ENCODE measurements around the gene FOSB.

The FOSB gene

DNA sequence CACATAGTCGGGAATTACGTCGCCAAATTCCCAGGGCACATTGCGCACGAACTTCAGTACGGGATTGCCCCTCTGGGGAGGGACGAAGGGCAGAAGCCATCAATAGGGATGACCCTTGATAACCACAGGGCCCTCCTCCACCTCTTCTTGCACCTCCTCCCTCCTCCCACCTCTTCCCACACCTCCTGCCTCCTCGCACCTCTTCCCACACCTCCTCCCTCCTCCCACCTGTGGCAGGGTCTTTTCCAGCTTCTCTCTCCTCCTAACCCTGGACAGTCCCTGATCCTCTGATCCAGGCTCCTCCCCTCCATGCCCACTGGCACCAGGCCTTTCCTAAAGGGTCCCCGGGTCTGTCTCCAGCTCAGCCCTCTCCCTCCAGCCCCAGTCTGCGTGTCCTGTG, 47.4 kb upstream of the FOSB start:
- Histone ChIP-seq H3K4me3 (IDR thresholded peaks at IDR 0.05; ENCODE audit: insufficient read depth, low read depth, low read length) (no peak overlapping the region), H3K36me3 (ENCODE audit: insufficient read depth) (no peaks in the 10 kb centered on the region), H2AFZ (ENCODE audit: low read depth) (no peak overlapping the region), H4K20me1 (ENCODE audit: insufficient read depth) (no peaks in the 10 kb centered on the region), H3K27ac (no peak overlapping the region), H3K4me2 (peak overlapping the region; percentile 95; the same call in 1 of the 2 replicates), H3K4me1 (ENCODE audit: low read depth, poor library complexity, severe bottlenecking) (peaks cover 69% of the 10 kb centered on the region), H3K9ac (no peak overlapping the region), H3K79me2 (ENCODE audit: insufficient read depth, low read depth) (peaks cover 9% of the 10 kb centered on the region; the same call in 1 of the 2 replicates), H3K27me3 (ENCODE audit: insufficient read depth, low read depth) (no peaks in the 10 kb centered on the region)
- TF ChIP-seq CTCF (conservative IDR thresholded peaks at IDR 0.05; ENCODE audit: low read depth, low read length): no peak

- Histone ChIP-seq H3K4me1 (ENCODE audit: low read depth, poor library complexity, severe bottlenecking) (peaks cover 70% of the 10 kb centered on the region), H3K4me2 (no peak overlapping the region), H3K27ac (no peak overlapping the region), H2AFZ (ENCODE audit: low read depth) (no peak overlapping the region), H3K4me3 (IDR thresholded peaks at IDR 0.05; ENCODE audit: insufficient read depth, low read depth, low read length) (no peak overlapping the region), H3K27me3 (ENCODE audit: insufficient read depth, low read depth) (no peaks in the 10 kb centered on the region), H3K36me3 (ENCODE audit: insufficient read depth) (no peaks in the 10 kb centered on the region), H3K79me2 (ENCODE audit: insufficient read depth, low read depth) (peaks cover 9% of the 10 kb centered on the region; the same call in 1 of the 2 replicates), H3K9ac (no peak overlapping the region), H4K20me1 (ENCODE audit: insufficient read depth) (no peaks in the 10 kb centered on the region)
- no peak for TF ChIP-seq CTCF (conservative IDR thresholded peaks at IDR 0.05; ENCODE audit: low read depth, low read length)
Measured at GRCh38 chr19:45420871-45421270, 46.9 kb upstream of the FOSB start.

GRCh38 chr19:45421947-45422498, 45.8 kb upstream of the FOSB start:
- Histone ChIP-seq H3K4me3 (IDR thresholded peaks at IDR 0.05; ENCODE audit: insufficient read depth, low read depth, low read length) (no peak overlapping the region), H3K27ac (no peak overlapping the region), H2AFZ (ENCODE audit: low read depth) (no peak overlapping the region), H3K4me1 (ENCODE audit: low read depth, poor library complexity, severe bottlenecking) (peaks cover 71% of the 10 kb centered on the region), H3K4me2 (no peak overlapping the region; the same call in 1 of the 2 replicates), H4K20me1 (ENCODE audit: insufficient read depth) (no peaks in the 10 kb centered on the region), H3K9ac (no peak overlapping the region), H3K36me3 (ENCODE audit: insufficient read depth) (no peaks in the 10 kb centered on the region), H3K27me3 (ENCODE audit: insufficient read depth, low read depth) (no peaks in the 10 kb centered on the region), H3K79me2 (ENCODE audit: insufficient read depth, low read depth) (peaks cover 9% of the 10 kb centered on the region; the same call in 1 of the 2 replicates)
- no peak for TF ChIP-seq CTCF (conservative IDR thresholded peaks at IDR 0.05; ENCODE audit: low read depth, low read length)

DNA sequence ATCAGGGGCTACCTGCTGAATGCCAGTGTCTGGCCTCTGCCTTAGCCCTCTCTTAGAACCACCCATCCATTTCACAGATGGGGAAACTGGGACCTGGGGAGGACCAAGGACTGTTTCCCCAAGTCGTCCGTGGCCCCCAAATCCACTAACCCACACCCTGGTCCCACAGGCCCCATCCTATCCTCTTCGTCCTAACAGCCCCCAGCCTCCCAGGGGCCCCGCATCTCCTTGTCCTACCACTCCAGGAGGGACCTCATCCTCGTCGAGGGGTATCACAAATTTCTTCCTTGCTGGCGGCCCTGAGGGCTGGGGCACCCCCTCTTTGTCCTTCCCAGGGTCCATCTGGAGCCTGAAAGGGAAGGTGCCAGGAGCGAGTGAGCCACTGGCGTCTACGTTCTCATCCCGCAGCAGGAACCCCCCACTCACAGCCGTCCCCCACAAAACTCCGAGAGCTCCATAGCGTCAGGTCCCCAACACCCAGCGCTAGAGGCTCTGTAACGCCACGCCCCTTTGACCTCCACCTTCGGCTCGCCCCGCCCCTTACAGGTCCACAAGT, 44.7 kb upstream of the FOSB start:
- Histone ChIP-seq H3K27ac (peak overlapping the region; percentile 86; the same call in 1 of the 2 replicates), H3K4me1 (ENCODE audit: low read depth, poor library complexity, severe bottlenecking) (peaks cover 75% of the 10 kb centered on the region)

More for the DNA sequence above, 44.7 kb upstream of the FOSB start:
- Histone ChIP-seq H3K9ac (peak overlapping the region; percentile 67; the same call in 1 of the 2 replicates), H3K27me3 (ENCODE audit: insufficient read depth, low read depth) (no peaks in the 10 kb centered on the region), H2AFZ (ENCODE audit: low read depth) (peak overlapping the region; percentile 70; the same call in 1 of the 2 replicates), H4K20me1 (ENCODE audit: insufficient read depth) (no peaks in the 10 kb centered on the region), H3K36me3 (ENCODE audit: insufficient read depth) (no peaks in the 10 kb centered on the region), H3K4me2 (peak overlapping the region; percentile 96), H3K79me2 (ENCODE audit: insufficient read depth, low read depth) (peaks cover 7% of the 10 kb centered on the region; the same call in 1 of the 2 replicates), H3K4me3 (IDR thresholded peaks at IDR 0.05; ENCODE audit: insufficient read depth, low read depth, low read length) (no peak overlapping the region)
- no peak for TF ChIP-seq CTCF (conservative IDR thresholded peaks at IDR 0.05; ENCODE audit: low read depth, low read length)
